Left ventricle myocardium inferior (tissue), 1 donor: Measurements from ENCODE around the gene SAP30BP. TPM values are rescaled to one million over a fixed set of nuclear protein-coding genes. Genes with fewer than 3 reads are reported as not detected.
A peak's percentile ranks its signal among the peaks of the same experiment; 100 is the strongest.

Experiments used
- DNase-seq: peaks from one replicate; pipeline ENCODE4 v3.0.0-alpha.2; 2020
- H3K27ac ChIP-seq: fragments of 200-600 bp; replicated peaks from 2 replicates; pipeline ENCODE4 v1.8.0; 2021
- H3K27me3 ChIP-seq: fragments of 200-600 bp; 2 replicates; pipeline ENCODE4 v1.8.0; 2021; ENCODE audit warnings: low read depth
- H3K36me3 ChIP-seq: fragments of 200-600 bp; 2 replicates; pipeline ENCODE4 v1.8.0; 2021
- H3K4me1 ChIP-seq: fragments of 200-600 bp; 2 replicates; pipeline ENCODE4 v1.8.0; 2021
- H3K4me3 ChIP-seq: fragments of 200-600 bp; 2 replicates; pipeline ENCODE4 v1.8.0; 2021; ENCODE audit warnings: mild to moderate bottlenecking, moderate library complexity
- H3K9me3 ChIP-seq: fragments of 200-600 bp; replicated peaks from 2 replicates; pipeline ENCODE4 v1.8.0; 2021
- intact Hi-C: fragments of 100-400 bp; cut with micrococcal nuclease; formaldehyde crosslinking; loops from one replicate; pipeline ENCODE4 v1.11.0; 2022
- total RNA-seq: library from RNA; stranded (reverse); fragmentation: NEBNext Ultra II Directional; extraction: Animal tissue kit (Norgen Biotek cat#: 25700); gene quantifications from one replicate; pipeline ENCODE4 v1.2.1, GENCODE V29; 2021
- TF ChIP-seq, protein P1 (sequence below): fragments of 200-600 bp; IDR thresholded peaks from 2 replicates; pipeline ENCODE4 v1.8.0; 2021; ENCODE audit warnings: antibody characterized with exemption, mild to moderate bottlenecking, borderline replicate concordance
- donor health status: DM: no; HTN: yes; CAD: no; lungs with severe emphysema.

SAP30BP gene
- total RNA-seq, 1 donor from 2014 or later: 47.2 TPM

DNA sequence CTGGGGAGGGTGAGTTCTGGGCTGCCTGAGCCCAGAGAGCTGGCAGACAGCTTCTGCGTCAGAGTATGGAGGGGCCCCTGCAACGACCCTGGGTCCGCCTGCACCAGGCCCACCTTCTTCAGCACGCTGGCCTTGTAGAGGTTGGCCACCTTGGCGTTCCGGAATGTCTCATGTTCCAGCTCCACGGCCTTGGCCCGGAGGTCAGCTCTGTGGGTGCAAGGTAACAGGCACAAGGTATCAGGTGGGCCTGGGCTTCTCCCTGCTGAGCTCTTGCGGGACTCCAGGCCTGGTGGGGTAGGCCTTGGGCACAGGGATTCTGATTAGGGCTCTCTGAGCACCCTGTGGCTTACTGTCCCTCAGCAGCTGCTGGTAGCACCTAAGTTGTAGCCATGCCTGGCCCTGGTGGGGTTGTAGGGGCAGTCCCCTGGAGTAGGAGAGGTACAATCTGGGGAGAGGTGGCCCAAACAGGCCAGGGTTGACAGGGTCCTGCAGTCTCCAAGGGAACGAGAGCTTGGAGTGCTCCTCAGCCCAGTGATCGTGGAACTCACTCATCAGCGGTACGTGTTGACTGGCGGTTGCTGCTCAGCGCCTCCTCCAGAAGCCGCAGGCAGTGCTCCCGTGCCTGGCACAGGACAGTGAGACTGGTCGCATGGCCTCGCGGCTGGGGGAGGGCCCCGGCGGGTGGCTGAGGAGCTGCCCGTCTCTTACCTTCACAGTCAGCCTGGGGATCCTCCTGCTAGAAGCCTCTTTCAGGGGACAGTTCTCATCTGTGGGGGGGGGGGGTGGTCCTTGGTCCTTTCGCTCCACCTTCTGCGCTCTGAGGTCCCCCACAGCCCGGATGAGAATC lies 36.8 kb upstream of the SAP30BP start:
- Histone ChIP-seq H3K36me3 (peaks cover 26% of the 10 kb centered on the region), H3K9me3 (no peaks in the 10 kb centered on the region), H3K27me3 (no peaks in the 10 kb centered on the region), H3K4me1 (peaks cover 43% of the 10 kb centered on the region), H3K4me3 (no peak overlapping the region), H3K27ac (no peak overlapping the region)
- intact Hi-C loops: loop anchor here (5.0 kb wide), 1 partner anchor 122 kb away; no protein-coding TSS in a partner anchor
- no peak for DNase-seq
- TF ChIP-seq, protein P1, sequence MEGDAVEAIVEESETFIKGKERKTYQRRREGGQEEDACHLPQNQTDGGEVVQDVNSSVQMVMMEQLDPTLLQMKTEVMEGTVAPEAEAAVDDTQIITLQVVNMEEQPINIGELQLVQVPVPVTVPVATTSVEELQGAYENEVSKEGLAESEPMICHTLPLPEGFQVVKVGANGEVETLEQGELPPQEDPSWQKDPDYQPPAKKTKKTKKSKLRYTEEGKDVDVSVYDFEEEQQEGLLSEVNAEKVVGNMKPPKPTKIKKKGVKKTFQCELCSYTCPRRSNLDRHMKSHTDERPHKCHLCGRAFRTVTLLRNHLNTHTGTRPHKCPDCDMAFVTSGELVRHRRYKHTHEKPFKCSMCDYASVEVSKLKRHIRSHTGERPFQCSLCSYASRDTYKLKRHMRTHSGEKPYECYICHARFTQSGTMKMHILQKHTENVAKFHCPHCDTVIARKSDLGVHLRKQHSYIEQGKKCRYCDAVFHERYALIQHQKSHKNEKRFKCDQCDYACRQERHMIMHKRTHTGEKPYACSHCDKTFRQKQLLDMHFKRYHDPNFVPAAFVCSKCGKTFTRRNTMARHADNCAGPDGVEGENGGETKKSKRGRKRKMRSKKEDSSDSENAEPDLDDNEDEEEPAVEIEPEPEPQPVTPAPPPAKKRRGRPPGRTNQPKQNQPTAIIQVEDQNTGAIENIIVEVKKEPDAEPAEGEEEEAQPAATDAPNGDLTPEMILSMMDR: no peak

DNA sequence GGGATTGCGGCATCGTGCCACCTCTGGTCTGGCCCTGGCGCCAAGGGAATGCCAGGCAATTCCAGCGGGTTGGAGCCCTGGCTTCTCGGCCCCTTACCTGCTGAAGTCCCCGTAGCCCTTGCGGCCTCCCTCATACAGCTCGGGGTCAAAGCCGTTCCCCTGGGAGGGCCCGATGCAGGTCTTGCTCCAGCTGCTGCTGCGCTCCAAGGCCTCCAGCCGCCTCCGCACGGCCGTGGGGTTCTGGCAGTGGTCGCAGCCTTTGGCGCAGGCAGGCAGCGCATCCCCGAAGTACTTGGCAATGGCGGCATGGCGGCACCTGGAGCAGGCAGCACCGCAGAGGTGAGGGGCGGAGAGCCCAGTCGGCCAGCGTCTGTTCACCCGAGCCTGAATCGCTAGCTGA lies 35.8 kb upstream of the SAP30BP start:
- Histone ChIP-seq H3K36me3 (peaks cover 16% of the 10 kb centered on the region), H3K27me3 (no peaks in the 10 kb centered on the region), H3K9me3 (no peaks in the 10 kb centered on the region), H3K4me3 (no peak overlapping the region), H3K27ac (no peak overlapping the region), H3K4me1 (peaks cover 47% of the 10 kb centered on the region)
- TF ChIP-seq, protein P1: no peak
- intact Hi-C loops: loop anchor here (5.0 kb wide), 1 partner anchor 121 kb away; no protein-coding TSS in a partner anchor
- no peak for DNase-seq

DNA sequence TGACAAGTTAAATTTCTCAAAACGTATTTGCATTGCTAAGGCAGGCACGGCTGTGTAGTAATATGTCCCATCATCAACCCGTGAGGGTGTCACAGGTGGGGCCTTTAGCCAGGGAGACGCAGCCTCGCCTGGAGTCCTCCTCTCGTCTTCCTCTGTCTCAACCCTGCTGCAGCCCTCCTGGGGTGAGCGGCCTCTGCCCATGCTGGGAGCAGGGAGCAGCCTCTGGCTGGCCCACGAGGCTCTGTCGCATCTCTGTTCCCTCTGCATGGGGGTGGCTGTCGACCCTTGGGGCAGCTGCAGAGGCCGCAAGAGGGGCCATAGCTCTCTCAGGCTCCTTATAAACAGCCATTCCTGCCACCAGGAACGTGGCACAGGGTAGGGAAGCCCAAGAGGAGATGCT lies 34.7 kb upstream of the SAP30BP start:
- intact Hi-C loops: loop anchor here (5.0 kb wide), 1 partner anchor 120 kb away; no protein-coding TSS in a partner anchor
- TF ChIP-seq, protein P1: no peak
- H3K4me1 ChIP-seq: peaks cover 50% of the 10 kb centered on the region
- H3K27ac ChIP-seq: peak overlapping the region; percentile 92
- DNase-seq: no peak
- H3K4me3 ChIP-seq: no peak overlapping the region
- H3K9me3 ChIP-seq: no peaks in the 10 kb centered on the region
- H3K36me3 ChIP-seq: peaks cover 5% of the 10 kb centered on the region
- no peaks in the 10 kb centered on the region for H3K27me3 ChIP-seq

DNA sequence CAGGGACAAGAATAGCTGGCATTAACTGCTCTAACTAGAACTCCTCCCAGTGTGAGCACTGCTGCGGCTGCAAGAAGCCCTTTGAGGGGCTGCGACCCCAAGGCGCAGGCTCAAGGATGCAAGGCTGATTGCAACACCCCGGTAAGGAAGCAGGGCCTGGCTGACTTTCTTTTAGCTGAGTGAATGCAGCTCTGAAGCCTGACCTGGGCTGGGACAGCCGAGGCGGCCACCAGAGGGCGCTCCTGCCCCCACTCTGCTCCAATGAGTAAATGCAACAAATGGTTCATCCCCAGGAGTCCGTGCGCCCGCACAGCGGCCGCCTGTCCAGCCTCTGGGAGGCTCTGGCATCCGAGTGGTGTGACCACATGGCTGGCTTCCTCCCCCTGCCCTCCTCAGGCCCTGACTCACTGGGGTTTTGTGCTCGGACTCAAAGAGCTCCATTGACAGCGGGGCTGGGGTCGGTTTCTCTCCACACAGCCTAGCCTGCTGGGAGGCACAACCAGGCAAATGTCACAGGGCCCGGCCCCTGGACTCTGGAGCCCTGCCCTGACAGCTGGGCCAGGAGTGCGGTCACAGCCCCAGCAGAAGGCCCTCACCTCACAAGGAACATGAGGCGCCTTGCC lies 34.2 kb upstream of the SAP30BP start, which contains the start of gene SMIM5:
Gene SMIM5, plus strand, starts transcription at position 572 of the 623 bp plus-strand sequence. CDS start 6,768 bp downstream, outside the sequence.
- Histone ChIP-seq H3K36me3 (peaks cover 3% of the 10 kb centered on the region), H3K4me1 (peaks cover 55% of the 10 kb centered on the region), H3K4me3 (peak within 1 kb of the TSS; percentile 64), H3K27ac (peak within 1 kb of the TSS; percentile 92), H3K27me3 (no peaks in the 10 kb centered on the region), H3K9me3 (no peaks in the 10 kb centered on the region)
- intact Hi-C loops: loop anchor here (5.0 kb wide), 1 partner anchor 119 kb away; no protein-coding TSS in a partner anchor
- TF ChIP-seq, protein P1: peak; percentile 99
- peak; percentile 87 for DNase-seq

DNA sequence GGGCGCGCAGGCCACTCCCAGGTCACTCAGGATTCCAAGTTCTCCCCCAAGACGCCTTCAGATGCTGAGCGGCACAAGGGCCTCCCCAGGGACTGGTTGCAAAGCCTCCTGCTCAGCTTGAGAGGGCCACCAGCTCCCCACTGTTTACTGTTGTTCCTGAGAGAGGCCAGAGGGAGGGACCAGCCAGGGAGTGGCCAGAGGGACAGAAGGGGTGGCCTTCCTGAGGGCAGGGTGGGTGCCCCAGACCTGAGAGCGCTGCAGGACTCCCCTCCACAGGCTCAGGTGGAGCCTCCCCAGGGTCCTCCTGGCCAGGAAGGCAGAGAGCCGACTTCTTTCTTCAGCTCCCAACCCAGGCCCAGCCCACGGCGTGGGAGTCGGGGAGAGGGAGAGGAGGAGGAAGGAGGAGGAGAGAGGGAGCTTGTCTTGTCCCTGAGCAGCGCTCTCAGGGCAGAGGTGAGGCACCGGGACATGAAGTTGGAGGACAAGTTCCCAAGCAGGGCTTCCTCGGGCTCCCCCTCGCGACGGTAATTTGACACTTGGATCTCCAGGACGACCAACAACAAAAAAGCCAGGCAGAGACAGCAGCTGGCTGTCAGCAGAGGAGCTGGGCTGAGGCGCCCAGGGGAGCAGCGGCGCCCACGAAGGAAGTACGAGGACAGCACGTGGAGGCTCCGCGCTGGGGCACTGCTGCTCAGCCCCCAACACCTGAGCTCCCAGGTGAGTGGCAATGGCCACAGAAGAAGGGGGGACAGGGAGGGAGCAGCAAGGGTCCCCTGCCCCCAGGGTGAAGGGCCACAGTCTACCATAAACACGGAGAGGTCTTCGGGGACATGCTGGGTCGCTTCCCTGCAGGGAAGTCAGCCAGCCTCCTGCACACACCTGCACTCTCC lies 33.4 kb upstream of the SAP30BP start:
- peak; percentile 93 for DNase-seq
- intact Hi-C loops: loop anchor here (5.0 kb wide), 1 partner anchor 119 kb away; no protein-coding TSS in a partner anchor
- peaks cover 63% of the 10 kb centered on the region for H3K4me1 ChIP-seq
- TF ChIP-seq, protein P1: peak; percentile 61
- H3K9me3 ChIP-seq: no peaks in the 10 kb centered on the region
- peak overlapping the region; percentile 64 for H3K4me3 ChIP-seq
- no peaks in the 10 kb centered on the region for H3K27me3 ChIP-seq
- peak overlapping the region; percentile 92 for H3K27ac ChIP-seq
- H3K36me3 ChIP-seq: no peaks in the 10 kb centered on the region
